HFFc6 (cell line): ENCODE data around the gene AFTPH. TPM values are rescaled to one million over a fixed set of nuclear protein-coding genes. Genes with fewer than 3 reads are reported as not detected.

ENCODE experiments used
- DNase-seq: peaks from one replicate; pipeline ENCODE4 v3.0.0-alpha.2; 2018
- H3K27ac Mint-ChIP-seq: 2 replicates; pipeline ENCODE4 v1.8.0; 2020; ENCODE audit warnings: mild to moderate bottlenecking, mixed read lengths
- H3K27me3 Mint-ChIP-seq: 2 replicates; pipeline ENCODE4 v1.8.0; 2021; ENCODE audit warnings: mild to moderate bottlenecking, moderate library complexity, mixed read lengths; ENCODE audit not compliant: insufficient read depth
- H3K36me3 Mint-ChIP-seq: 2 replicates; pipeline ENCODE4 v1.8.0; 2021; ENCODE audit warnings: low read depth, mixed read lengths
- H3K4me1 Mint-ChIP-seq: 2 replicates; pipeline ENCODE4 v1.8.0; 2020; ENCODE audit warnings: low read depth, mixed read lengths
- H3K4me3 Mint-ChIP-seq: 2 replicates; pipeline ENCODE4 v1.8.0; 2020; ENCODE audit warnings: mild to moderate bottlenecking, moderate library complexity, mixed read lengths
- H3K9me3 Mint-ChIP-seq: 2 replicates; pipeline ENCODE4 v1.8.0; 2020; ENCODE audit warnings: mild to moderate bottlenecking, mixed read lengths
- CTCF ChIP-seq: fragments of 200-600 bp; sonication (generic); IDR thresholded peaks from 2 replicates; pipeline ENCODE4 v1.5.0; 2021; ENCODE audit warnings: antibody characterized with exemption, mild to moderate bottlenecking
- total RNA-seq, 6 experiments: library from RNA; stranded (reverse); fragmentation: NEBNext Ultra II Directional; extraction: Animal tissue kit (Norgen Biotek cat#: 25700); gene quantifications; 2 replicates in 1 of 6; 3 replicates in 5 of 6; pipeline ENCODE4 v1.2.3, GENCODE V29; 2021

The AFTPH gene
- total RNA-seq, 6 experiments from 2014 or later: 17.2 to 25.3 (median 19.3) TPM

GRCh38 chr2:64605991-64606478 lies 81.9 kb downstream of the AFTPH start:
- H3K27ac Mint-ChIP-seq: no peak overlapping the region

DNA sequence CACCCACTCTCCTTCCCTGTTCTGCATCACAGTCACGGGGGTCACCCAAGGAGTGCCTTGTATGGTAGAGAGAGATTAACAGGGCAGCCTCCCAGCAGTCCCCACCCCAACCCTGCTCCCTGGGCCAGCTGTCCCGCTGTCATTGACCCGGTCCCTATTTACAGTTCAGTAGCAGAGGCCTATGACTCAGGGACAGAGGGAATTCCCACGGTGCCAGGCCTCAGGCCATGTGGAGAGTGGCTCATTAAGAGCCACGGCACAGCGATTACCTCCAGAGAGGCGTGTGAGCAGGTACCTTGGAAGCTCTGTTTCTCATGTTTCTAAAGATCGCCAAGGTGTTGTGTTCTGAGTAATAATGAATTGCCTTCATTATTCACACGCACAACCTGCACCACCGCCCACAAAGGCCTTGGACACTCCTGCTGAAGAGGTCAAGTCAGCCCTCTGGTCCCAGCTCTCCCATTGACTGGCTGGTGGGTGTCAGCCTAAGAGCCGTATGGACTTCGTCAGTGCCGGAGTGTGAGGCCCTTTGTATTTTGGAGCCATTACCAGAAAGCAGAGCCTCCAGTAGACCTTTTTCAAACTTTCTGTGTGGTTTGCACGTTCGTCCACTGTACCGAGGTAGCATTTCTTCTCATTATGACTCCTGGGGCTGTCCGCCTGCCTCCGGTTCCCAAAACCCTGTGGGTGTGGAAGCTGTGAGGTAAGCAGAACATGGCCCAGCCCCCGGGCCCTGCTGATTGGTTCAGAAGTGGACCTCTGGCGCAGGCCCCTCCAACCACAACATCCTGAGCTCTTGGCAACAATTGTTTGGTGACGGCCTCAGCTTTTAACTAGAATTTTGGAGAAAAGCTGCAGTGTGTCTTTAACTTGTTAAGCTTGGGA lies 82.6 kb downstream of the AFTPH start:
- Mint-ChIP-seq H3K9me3 (peaks cover 15% of the 10 kb centered on the region), H3K4me1 (peaks cover 13% of the 10 kb centered on the region), H3K4me3 (no peak overlapping the region), H3K36me3 (peaks cover 16% of the 10 kb centered on the region), H3K27me3 (peaks cover 21% of the 10 kb centered on the region), H3K27ac (no peak overlapping the region)
- TF ChIP-seq CTCF: no peak
- no peak for DNase-seq

More at GRCh38 chr2:64605991-64606478, 81.9 kb downstream of the AFTPH start:
- DNase-seq: no peak
- Mint-ChIP-seq H3K36me3 (peaks cover 16% of the 10 kb centered on the region), H3K27me3 (peaks cover 20% of the 10 kb centered on the region), H3K4me3 (no peak overlapping the region), H3K9me3 (peaks cover 15% of the 10 kb centered on the region), H3K4me1 (peaks cover 13% of the 10 kb centered on the region)
- no peak for TF ChIP-seq CTCF

- Mint-ChIP-seq H3K27me3 (peaks cover 22% of the 10 kb centered on the region), H3K36me3 (peaks cover 16% of the 10 kb centered on the region), H3K4me3 (no peak overlapping the region), H3K4me1 (peaks cover 13% of the 10 kb centered on the region), H3K27ac (no peak overlapping the region), H3K9me3 (peaks cover 15% of the 10 kb centered on the region)
- no peak for TF ChIP-seq CTCF
- DNase-seq: no peak
Measured at GRCh38 chr2:64607381-64608304, 83.5 kb downstream of the AFTPH start.

DNA sequence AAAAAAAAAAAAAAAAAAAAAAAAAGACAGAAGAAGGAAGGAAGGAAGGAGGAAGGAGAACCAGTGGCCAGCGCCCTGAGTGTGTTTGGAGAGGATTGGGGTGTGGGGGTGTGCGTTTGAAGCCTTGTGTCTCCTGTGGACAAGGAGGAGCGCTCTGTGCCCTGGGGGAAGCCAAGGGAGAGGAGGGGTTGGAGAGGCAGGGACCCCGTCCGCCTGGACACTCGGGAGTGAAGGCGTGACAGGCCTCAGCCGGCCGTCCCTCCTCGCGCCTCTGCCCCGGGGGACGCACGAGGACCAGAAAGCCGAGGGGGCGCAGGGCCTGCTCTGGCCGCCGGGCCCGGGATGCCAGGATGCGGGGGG lies 84.7 kb downstream of the AFTPH start:
- peak overlapping the region; percentile 57 for H3K4me3 Mint-ChIP-seq
- DNase-seq: no peak
- peaks cover 11% of the 10 kb centered on the region for H3K9me3 Mint-ChIP-seq
- peaks cover 12% of the 10 kb centered on the region for H3K36me3 Mint-ChIP-seq
- TF ChIP-seq CTCF: no peak
- peaks cover 13% of the 10 kb centered on the region for H3K4me1 Mint-ChIP-seq
- peaks cover 28% of the 10 kb centered on the region for H3K27me3 Mint-ChIP-seq
- H3K27ac Mint-ChIP-seq: no peak overlapping the region

DNA sequence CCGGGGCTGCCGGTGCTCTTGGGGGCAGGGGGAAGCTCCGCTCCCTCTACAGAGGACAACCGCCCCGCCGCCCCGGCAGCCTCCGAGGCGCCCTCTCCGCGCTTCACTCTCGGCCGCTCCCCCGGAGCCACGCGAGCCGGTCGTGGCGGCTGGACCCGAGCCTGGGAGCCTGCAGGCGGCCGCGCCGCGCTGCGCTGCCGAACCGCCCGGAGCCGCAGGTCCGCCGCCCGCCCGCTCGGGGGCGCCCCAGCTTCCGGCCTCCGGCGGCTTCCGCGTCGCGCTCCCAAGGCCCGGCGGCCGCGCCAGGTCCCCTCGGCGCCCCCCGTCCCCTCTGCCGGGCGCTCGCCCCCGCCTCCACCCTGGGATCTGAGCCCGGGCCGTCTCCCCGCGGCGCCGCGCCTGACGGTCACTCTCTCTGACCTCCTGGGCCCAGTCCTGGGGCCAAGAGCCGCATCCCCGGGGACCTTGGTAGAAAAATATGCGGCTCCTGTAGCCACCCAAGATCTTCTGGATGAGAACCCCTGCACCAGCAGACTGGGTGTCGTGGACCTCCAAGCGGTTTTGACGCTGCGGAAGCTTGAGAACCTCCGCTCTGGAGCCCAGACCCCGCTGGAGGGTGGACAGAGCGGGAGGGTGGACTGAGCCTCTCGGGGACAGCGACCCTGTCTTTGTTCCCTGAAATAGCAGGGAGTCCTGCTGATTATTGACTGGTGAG lies 85.3 kb downstream of the AFTPH start:
- Mint-ChIP-seq H3K36me3 (peaks cover 6% of the 10 kb centered on the region), H3K9me3 (peaks cover 6% of the 10 kb centered on the region), H3K4me3 (peak overlapping the region; percentile 39), H3K27ac (no peak overlapping the region), H3K27me3 (peaks cover 33% of the 10 kb centered on the region), H3K4me1 (peaks cover 13% of the 10 kb centered on the region)
- no peak for DNase-seq
- TF ChIP-seq CTCF: peak; percentile 41; the same call in 1 of the 2 replicates
